ENCODE results near the gene CACNB1.

The CACNB1 gene

GRCh38 chr17:39178536-39178935 is 18.9 kb downstream of the CACNB1 start:
- H3K9me3 ChIP-seq (ENCODE audit: control insufficient read depth, insufficient read depth, low read depth, low read length), result no peaks in the 10 kb centered on the region
- H3K4me3 ChIP-seq (ENCODE audit: low read depth, low read length), result no peak overlapping the region
- 0 out of 2 replicates have a peak, but pooled peaks cover 7% of the 10 kb centered on the region for H3K4me1 ChIP-seq (ENCODE audit: control insufficient read depth, insufficient read depth, low read length)
- H3K27ac ChIP-seq (ENCODE audit: extremely low read depth, low read depth, low read length), result no peak overlapping the region
- peaks cover 35 to 55% of the 10 kb centered on the region in 2 experiments for H3K36me3 ChIP-seq (ENCODE audit: control insufficient read depth in 2 of 2, insufficient read depth in 1 of 2, low read length in 2 of 2)
- POLR2A ChIA-PET, result interaction anchor here (0.6 kb wide), 2 partner anchors 20 to 66 kb away, joined by 3 to 5 read pairs; no protein-coding TSS in a partner anchor
- CTCF ChIA-PET, result interaction anchor here (0.5 to 6.8 kb wide), 7 partner anchors 8 to 195 kb away, joined by 3 to 183 read pairs (median 6); partner anchors contain the start of gene ARL5C
- TF ChIP-seq ZNF530 (tag by site-specific recombination; IDR thresholded peaks at IDR 0.05; ENCODE audit: low read depth) (no peak), ZNF184 (tag by site-specific recombination; IDR thresholded peaks at IDR 0.05) (0 out of 2 replicates have a peak, but pooled peaks have one; percentile 47), ZNF311 (tag by site-specific recombination; IDR thresholded peaks at IDR 0.05; ENCODE audit: borderline replicate concordance) (no peak), ZBTB44 (tag by site-specific recombination; IDR thresholded peaks at IDR 0.05) (no peak), KLF17 (tag by site-specific recombination; IDR thresholded peaks at IDR 0.05) (peak; percentile 63; the same call in 1 of the 2 replicates), ZNF335 (tag by site-specific recombination; conservative IDR thresholded peaks at IDR 0.05) (peak; percentile 76), KLF10 (tag by site-specific recombination; IDR thresholded peaks at IDR 0.05) (peak; percentile 78), MZF1 (tag by site-specific recombination; IDR thresholded peaks at IDR 0.05; ENCODE audit: borderline replicate concordance) (no peak), INSM2 (tag by site-specific recombination; IDR thresholded peaks at IDR 0.05) (0 out of 2 replicates have a peak, but pooled peaks have one; percentile 54), GLIS1 (tag by site-specific recombination; IDR thresholded peaks at IDR 0.05) (no peak), KLF1 (tag by site-specific recombination; IDR thresholded peaks at IDR 0.05) (peak; percentile 97), KLF9 (tag by site-specific recombination; IDR thresholded peaks at IDR 0.05; ENCODE audit: low read depth) (peak; percentile 82)

GRCh38 chr17:39177256-39177655 is 20.2 kb downstream of the CACNB1 start:
- no peak overlapping the region for H3K27ac ChIP-seq (ENCODE audit: extremely low read depth, low read depth, low read length)
- no peaks in the 10 kb centered on the region for H3K9me3 ChIP-seq (ENCODE audit: control insufficient read depth, insufficient read depth, low read depth, low read length)
- peaks cover 30 to 45% of the 10 kb centered on the region in 2 experiments for H3K36me3 ChIP-seq (ENCODE audit: control insufficient read depth in 2 of 2, insufficient read depth in 1 of 2, low read length in 2 of 2)
- TF ChIP-seq HIC1 (tag by site-specific recombination; IDR thresholded peaks at IDR 0.05) (no peak), KLF1 (tag by site-specific recombination; IDR thresholded peaks at IDR 0.05) (peak; percentile 79), SP2 (tag by site-specific recombination; IDR thresholded peaks at IDR 0.05) (peak; percentile 59)
- no peak overlapping the region for H3K4me3 ChIP-seq (ENCODE audit: low read depth, low read length)
- H3K4me1 ChIP-seq (ENCODE audit: control insufficient read depth, insufficient read depth, low read length), result 0 out of 2 replicates have a peak, but pooled peaks cover 7% of the 10 kb centered on the region
- ChIA-PET POLR2A (no interaction called here), CTCF (interaction anchor here (0.6 to 6.8 kb wide), 4 partner anchors 13 to 227 kb away, joined by 3 to 183 read pairs (median 45); partner anchors contain the start of gene ARL5C)

Data from HEK293 (cell line).